NCI-H2081 treated with DMSO at 0.1 percent for 48 hours (cell line): ENCODE measurements around the gene SLC26A3.
"Not testable (repeated sequence)": the region's sequence is repeated elsewhere in the genome, so short reads cannot be mapped to it uniquely, and the experiment has no call there.

Source experiments
- DNase-seq: peaks from one replicate; lab custom pipeline; 2025; lab: John Stamatoyannopoulos, UW

Gene SLC26A3

DNA sequence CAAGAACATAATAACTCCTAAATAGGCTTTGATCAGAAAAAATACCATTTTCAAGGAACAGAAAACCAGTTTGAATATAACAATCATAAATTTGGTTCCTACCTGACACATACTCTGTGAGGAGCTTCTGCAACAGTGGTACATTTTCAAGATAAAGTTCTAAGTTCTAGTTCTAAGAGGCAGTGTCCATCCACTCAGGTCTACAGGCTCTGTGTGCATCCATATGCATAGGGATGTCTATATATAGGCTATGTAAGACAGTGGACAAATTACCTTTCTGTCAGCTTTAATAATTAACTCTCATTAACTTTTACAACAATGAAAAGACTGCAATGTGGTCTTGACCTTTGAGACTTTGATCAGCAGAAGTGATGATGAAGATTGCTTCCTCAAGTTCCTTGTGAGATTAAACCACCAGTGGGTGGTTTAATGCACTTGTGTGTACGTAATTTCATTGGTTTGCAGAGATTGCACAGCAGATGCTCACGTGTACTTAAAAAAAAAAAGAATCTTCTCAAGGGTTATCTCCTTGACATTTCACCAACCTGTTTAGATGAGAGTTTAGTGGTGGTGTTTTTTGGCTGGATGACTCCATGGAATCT lies at the start of gene SLC26A3:
Gene SLC26A3, minus strand, starts transcription at position 215 of the 602 bp plus-strand sequence. CDS start 8,714 bp downstream, outside the sequence.
- no peak for DNase-seq

DNA sequence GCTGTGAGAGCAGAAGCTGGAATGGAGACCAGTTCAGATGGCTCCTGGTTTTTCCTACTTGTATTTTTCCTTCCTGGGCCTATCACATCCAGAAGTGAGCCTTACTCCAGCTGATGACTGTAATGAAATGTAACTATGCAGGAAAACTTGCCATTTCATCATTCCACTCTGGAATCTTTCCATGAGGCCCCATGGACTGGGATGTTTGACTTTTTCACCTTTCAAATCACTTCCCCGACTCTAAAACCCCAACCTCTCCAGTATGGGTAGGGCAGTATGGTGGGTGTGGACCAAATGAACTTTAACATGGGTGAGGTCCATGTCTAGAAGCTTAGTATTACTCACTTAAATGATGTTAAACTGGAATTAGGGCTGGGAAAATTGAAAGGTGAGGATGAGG lies 47.6 kb upstream of the SLC26A3 start:
- no peak for DNase-seq

DNA sequence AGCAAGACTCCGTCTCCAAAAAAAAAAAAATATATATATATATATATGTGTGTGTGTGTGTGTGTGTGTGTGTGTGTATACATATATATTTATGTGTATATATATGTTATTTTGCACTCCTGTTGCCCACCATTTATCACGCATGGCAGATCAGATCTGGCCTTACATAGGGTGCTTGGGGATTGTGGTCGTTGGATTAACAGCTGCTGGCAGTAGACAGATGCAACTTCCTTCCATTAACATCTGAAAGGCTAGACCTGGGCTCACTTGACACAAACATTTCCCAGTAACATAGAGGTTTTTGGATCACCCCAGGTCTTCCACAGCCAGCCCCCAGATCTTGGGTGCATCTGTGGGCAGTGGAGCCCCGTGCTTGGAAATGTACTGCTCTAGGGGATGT lies 47.2 kb upstream of the SLC26A3 start:
- no peak for DNase-seq

DNA sequence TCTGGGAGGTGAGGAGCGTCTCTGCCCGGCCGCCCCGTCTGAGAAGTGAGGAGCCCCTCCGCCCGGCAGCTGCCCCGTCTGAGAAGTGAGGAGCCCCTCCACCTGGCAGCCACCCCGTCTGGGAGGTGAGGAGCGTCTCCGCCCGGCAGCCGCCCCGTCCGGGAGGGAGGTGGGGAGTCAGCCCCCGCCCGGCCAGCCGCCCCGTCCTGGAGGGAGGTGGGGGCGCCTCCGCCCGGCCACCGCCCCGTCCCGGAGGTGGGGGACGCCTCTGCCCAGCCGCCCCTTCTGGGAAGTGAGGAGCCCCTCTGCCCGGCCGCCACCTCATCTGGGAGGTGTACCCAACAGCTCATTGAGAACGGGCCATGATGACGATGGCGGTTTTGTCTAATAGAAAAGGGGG lies 45.2 kb upstream of the SLC26A3 start:
- not testable (repeated sequence) for DNase-seq

DNA sequence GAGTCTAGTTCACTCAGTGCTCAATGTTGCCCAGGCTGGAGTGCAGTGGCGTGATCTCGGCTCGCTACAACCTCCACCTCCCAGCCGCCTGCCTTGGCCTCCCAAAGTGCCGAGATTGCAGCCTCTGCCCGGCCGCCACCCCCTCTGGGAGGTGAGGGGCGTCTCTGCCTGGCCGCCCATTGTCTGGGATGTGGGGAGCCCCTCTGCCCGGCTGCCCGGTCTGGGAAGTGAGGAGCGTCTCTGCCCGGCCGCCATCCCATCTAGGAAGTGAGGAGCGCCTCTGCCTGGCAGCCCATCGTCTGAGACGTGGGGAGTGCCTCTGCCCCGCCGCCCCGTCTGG lies 44.8 kb upstream of the SLC26A3 start:
- not testable (repeated sequence) for DNase-seq

DNA sequence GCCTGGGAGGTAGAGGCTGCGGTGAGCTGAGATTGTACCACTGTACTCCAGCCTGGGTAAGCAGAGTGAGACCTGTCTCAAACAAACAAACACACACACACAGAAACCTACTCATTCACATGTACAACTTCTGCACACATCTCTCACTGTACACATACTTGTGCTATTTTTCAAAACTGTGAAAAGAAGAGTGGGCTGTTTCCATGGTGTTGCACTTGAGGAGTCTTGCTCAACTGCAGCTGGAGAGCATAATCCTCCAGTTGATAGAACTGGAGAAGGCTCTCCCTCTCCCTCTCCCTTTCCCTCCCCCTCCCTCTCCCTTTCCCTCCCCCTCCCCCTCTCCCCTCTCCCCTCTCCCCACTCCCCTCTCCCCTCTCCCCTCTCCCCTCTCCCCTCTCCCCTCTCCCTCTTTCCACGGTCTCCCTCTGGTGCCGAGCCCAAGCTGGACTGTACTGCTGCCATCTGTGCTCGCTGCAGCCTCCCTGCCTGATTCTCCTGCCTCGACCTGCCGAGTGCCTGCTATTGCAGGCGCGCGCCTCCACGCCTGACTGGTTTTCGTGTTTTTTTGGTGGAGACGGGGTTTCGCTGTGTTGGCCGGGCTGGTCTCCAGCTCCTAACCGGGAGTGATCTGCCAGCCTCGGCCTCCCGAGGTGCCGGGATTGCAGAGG lies 44.3 kb upstream of the SLC26A3 start:
- DNase-seq: no peak

DNA sequence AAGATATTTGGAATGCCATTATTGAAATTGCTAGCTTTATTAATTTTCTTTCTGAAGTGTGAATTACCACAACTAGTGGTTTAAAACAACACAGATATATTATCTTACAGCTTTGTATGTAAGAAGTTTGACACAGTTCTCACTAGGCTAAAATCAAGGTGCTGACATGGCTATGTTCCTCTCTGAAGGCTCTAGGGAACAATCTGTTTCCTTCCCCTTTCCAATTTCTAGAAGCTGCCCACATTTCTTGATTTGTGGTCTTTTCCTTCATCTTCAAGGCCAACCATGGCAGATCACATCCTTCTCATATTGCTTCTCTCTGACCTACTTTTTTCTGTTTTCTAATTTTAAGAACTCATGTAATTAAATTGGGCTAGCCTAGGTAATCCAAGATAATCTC lies 43.3 kb upstream of the SLC26A3 start:
- no peak for DNase-seq

DNA sequence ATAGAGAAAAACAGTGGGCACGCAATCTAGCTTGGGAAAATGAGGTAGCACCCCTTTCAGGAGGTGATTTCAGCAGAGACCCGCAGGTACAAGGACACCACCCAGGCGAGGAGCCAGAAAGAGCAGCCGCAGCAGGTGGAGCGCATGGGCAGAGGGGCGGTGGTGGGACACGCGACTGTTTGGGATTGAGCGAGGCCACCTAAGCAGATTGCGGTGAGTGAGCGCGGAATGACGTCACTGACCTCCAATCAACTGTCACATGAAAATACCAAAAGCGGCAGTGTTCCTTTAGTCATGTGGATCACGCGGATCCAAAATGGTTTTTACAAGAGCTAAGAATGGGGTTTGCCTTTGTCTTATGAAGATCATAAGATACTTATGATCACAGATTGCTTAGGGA lies 40.2 kb upstream of the SLC26A3 start:
- no peak for DNase-seq

DNA sequence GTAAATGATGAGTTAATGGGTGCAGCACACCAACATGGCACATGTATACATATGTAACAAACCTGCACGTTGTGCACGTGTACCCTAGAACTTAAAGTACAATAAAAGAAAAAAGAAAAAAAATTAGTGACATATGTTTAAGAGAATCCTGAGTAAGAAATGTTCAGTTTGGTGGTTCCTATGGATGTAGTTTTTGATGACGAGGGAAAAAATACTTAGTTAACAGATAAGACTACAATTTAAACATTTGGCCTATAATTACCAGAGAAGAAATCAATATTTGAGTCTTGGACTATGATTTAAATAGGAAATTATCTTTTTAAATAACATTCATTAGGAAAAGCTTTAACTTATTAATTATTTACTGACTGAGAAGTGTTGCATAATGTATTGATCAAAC lies 39.2 kb upstream of the SLC26A3 start:
- no peak for DNase-seq

DNA sequence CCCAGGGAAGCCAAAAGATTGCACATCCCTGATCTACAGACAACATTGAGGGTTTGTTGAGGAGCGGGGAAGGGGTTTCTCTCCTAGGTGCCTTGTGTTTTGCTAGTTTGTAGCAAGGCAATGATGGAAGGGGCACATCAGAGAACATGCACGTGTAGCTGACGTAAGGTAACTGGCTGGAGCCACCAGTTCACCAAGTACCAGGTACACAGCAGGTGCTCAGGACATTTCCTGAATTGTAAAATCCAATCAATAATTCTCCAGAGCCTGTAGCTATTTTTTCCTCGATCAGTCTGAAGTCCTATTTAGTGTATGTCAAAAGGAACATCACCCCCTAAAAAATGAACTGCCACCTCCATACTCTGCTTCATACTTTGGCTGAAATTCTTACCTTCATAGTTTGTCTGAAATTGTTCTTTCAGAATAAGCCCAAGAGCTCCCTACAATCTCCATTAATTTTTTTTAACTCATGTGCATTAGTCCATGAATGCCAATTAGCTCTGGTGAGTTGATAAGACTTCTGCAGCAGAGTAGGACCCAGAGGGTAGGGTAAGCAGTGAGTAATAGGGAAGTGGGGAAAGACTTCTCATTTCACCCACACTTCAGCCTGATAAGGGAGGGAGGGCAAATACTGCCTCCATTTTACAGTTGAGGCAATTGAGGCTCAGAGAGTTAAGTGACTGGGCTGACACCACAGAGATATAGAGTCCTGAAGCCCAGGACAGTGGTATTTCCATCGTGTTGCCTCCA lies 36.0 kb upstream of the SLC26A3 start:
- DNase-seq: no peak

DNA sequence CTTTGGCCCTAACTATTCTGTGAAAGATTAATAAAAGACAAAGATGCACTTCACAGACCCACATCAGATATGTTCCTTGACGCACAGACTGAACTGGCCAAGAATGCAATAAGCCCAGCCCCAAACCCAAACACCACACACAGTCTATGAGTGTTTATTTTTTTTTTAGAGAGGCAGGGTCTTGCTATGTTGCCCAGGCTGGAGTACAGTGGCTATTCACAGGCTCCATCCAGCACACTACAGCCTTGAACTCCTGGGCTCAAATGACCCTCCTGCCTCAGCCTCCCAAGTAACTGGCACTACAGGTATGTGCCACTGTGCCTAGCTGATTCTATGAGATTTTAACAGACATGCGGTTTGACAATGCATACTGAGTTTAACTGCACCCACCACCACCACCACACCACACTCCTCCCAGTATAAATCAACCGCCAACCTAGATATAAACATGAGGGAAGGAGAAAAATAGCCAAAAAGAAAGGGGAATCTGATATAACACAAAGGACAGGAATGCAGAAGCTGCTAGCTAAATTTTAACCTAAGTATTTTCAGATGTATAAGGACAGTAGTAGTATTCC lies 35.1 kb upstream of the SLC26A3 start:
- no peak for DNase-seq

DNA sequence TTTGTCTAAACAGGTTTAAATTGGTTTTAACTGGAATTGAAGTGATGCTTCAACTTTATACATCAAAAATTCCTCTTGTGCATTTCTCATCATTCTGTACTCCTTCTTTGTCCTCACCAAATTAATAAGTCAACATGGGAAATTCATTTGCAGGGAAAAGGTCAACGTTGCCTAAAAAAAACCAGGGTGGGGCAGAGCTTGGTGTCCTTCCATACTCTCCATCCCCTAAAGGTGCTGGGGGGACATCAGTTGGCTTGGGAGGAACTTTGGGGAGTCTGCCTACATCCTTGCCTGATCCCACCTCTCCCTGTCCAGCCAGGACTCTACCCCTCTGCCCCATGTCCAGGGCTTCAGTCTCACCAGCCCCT lies 34.1 kb upstream of the SLC26A3 start:
- no peak for DNase-seq

DNA sequence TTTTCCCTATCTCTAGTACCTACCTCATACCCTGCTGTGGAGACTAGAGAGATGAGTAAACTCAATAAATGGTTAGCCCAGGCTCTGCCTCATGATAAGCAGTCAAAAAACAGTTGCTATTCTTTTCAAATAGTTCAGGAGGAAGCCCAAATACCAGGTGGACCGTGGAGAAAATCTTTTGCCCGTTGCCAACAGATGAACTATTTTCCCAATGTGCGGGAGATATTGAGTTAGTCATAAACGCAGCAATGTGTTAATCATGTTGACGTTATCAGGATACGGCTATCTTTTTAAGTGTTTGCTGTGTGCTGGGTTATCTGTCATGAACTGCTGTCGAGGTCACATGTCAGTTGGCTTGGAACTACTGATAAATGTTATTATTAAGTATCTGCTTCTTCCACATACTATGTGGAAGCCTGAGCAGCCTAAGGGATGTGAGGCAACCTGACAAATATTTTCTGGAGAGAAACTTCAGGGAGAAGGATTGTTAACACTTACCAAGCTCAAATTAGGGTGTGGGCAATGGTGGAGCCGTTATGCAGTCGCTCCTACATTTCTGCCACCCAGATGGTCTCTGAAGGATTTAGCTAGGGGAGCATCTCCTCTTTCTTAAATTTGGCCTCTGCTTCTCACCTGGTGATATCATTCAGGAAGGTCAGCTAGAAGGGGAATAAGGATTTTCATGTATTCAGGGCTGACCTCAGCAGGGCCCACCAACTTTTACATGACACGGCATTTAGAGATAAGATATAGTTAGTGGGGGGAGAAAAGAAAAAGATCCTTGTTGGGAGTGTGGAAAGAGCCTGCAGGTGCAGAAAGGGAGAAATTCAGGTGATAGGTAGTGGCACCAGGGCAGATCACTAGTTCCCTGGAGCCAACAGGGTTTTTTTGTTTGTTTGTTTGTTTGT lies 33.5 kb upstream of the SLC26A3 start:
- no peak for DNase-seq

DNA sequence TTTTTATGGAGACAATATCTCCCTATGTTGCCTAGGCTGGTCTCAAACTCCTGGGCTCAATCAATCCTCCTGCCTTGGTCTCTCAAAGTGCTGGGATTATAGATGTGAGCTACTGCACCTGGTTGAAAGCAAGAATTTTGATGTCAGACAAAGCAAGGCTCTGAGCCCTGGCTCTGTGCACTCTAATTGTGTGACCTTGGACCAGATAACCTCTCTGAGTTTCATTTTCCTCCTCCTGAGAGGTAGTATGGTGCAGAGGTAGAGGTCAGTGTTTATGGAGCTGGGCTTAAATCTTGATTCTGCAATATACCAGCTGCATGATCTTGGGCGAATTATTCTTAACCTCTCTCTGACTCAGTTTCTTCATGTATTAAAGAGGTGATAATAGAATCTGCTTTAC lies 31.4 kb upstream of the SLC26A3 start:
- DNase-seq: no peak

DNA sequence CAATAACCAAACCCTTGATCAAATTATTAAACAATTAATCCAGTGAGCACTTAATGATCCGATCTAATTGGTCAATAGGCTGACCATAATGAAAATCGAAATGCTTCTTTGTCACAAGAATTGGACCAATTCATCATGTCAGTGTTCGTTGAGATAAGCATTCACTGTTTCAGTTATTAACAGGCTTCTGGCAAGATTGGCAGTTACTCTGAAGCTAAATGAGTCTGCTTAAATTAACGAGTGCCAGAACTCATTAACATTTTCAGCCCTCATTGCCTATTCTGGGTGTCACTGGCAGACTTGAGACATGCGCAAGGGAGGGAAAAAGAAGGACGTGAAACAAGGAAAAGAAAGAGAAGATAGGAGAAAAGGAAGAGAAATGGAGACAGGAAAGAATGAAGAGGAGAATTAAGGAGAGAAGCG lies 30.7 kb upstream of the SLC26A3 start:
- no peak for DNase-seq

DNA sequence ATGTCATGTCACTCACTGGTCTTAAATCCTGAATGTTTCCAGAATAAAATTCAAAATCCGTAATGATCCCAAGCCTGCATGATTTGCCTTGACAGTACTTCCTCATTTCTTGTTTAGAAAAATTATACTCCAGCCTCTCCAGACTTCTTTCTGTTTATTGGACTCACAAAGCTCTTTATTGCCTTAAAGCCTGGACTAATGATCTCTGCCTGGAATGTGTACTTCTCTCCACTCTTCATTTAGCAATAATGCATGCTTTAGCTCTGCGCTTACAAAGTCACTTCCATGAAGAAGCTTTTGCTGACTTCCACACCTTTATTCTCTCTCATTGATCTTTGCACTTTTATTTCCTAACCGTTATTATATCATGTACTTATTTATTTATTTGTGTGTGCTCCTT lies 27.4 kb upstream of the SLC26A3 start:
- DNase-seq: no peak

DNA sequence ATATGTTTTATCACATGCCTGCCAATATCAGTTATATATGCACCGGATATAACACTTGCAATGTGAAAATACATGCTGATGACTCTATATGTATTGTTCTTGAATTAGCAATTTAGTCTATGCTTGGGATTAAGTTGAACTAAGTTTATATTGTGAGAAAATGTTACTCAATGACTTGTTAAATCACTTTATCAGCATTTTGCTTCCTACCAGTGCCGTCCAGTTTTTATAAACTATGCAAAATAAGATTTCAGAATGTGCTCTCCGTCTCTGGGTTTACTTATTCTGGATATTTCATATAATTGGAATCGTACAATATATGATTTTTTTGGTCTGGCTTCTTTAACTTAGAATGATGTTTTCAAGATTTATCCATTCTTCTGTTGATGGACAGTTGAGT lies 25.5 kb upstream of the SLC26A3 start:
- DNase-seq: no peak

DNA sequence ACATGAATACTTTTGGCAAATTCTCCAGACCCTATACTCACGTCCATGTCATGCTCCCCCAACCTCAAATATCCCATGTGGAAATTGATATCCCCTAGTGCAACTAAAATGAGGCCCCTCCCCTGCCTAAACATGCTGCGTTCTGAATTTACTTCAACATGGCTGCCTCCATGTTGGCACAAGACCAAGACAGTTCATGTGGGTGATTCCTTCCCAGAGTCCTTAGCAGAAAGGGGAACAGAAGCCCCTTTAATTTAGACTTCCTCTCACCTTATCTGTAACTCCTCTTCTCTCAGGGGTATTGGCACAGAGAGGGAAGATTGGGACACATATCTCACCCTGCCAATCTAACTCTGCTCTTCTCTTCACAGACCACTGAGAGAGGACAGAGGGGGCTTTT lies 24.5 kb upstream of the SLC26A3 start:
- DNase-seq: no peak

DNA sequence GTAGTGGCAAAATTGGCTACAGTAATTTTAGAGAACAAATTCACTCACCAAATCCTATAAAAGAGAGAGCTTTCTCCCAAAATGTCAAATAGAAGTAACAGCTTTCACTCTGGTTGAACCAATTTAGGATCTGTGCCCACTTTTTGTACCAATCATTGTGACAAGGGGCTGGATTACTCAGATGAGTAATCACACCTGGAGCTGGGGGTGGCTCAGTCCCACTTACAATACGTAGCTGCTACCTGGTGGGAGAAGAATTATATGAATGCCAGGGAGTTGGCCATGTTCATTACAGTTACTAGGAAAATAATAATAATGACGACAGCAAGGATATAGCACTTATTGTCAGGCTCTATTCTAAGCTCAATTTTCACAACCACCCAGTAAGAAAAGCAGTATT lies 23.4 kb upstream of the SLC26A3 start:
- DNase-seq: no peak

DNA sequence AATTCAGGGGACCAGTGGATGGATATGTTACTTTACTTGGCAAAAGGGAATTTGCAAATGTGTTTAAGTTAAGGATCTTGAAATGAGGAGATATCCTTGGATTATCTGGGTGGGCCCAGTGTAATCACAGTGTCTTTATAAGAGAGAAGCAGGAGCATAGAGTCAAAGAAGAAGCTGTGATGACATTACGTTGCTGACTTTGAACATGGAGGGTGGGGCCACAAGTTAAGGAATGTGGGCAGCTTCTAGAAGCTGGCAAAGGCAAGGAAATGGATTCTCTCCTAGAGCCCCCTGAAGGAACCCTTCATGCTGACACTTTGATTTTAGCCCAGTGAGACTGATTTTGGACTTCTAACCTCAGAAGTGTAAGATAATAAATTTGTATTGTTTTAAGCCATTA lies 21.8 kb upstream of the SLC26A3 start:
- DNase-seq: no peak

DNA sequence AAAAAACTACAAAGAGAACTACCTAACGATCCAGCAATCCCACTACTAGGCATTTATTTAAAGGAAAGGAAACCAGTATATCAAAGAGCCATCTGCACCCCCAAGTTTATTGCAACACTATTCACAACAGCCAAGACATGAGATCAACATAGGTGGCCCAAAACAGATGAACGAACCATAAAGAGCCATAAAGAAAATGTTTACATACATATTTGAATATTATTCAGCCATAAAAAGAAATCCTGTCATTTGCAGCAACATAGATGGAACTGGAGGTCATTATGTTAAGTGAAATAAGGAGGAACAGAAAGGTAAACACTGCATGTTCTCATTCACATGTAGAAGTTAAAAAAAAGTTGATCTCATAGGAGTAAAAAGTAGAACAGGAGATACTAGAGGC lies 15.6 kb upstream of the SLC26A3 start:
- DNase-seq: no peak

DNA sequence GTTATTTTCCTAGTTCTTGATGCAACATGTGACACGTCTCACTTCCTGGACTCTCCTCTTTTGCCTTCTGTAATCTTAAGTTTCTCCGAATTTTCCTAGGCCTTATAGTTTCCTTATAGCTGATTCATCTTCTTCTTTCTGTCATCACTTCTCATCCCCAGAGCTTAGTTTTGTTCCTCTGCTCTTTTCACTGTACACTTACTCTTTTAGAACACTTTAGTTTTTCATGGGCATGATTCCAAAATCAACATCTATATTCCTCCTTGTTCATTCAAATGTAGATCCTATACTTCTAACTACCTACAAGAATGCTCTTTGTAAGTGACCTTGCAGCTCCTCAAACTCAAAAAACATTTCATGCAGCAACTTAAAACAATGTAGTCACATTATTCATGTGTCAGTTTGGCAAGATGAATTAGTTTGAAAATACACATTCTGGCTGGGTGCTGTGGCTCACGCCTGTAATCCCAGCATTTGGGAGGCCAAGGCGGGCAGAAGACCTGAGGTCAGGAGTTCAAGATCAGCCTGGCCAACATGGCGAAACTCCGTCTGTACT lies 13.1 kb upstream of the SLC26A3 start:
- DNase-seq: no peak
